Esophagus muscularis mucosa (tissue), 2 donors: Measurements from ENCODE around the gene UGT1A10.

ENCODE experiments used
- POLR2A ChIP-seq: fragments of 450-650 bp; IDR thresholded peaks from one replicate; pipeline ENCODE4 v1.6.1; 2017; ENCODE audit warnings: antibody characterized with exemption, moderate library complexity, mild to moderate bottlenecking, low read depth
- POLR2AphosphoS5 ChIP-seq, 2 donors: sonication (generic); formaldehyde crosslinking; IDR thresholded peaks; one replicate each; pipeline ENCODE4 v1.6.1; 2017; ENCODE audit warnings: antibody characterized with exemption in 2 of 2

GRCh38 chr2:233602076-233602475 lies 34.2 kb upstream of the UGT1A10 start:
- TF ChIP-seq POLR2A, result no peak
- TF ChIP-seq POLR2AphosphoS5 (IDR thresholded peaks at IDR 0.05), result no peak
